Activated CD8-positive, alpha-beta memory T cell treated with anti-CD3 and anti-CD28 coated beads, Interleukin-2, amount 50 U/mL, for 24 hours (primary cell): ENCODE measurements around the gene SHMT2.

Experiments used
- DNase-seq: peaks from one replicate; pipeline ENCODE4 v3.0.0-alpha.2; 2020; ENCODE audit errors: extremely low read depth

SHMT2 gene

DNA sequence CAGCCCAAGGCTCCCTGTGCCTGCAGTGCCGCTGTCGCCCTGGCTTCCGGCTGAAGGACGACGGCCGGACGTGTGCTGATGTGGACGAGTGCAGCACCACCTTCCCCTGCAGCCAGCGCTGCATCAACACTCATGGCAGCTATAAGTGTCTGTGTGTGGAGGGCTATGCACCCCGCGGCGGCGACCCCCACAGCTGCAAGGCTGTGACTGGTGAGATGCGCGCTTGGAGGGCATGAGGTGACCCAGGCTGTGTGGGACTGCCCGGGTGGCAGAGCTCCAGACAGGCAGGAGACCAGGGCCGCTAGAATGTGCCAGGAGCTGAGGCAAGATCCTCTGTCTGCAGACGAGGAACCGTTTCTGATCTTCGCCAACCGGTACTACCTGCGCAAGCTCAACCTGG lies 32.6 kb upstream of the SHMT2 start:
- DNase-seq, result no peak

GRCh38 chr12:57198329-57198728 lies 31.2 kb upstream of the SHMT2 start:
- no peak for DNase-seq

DNA sequence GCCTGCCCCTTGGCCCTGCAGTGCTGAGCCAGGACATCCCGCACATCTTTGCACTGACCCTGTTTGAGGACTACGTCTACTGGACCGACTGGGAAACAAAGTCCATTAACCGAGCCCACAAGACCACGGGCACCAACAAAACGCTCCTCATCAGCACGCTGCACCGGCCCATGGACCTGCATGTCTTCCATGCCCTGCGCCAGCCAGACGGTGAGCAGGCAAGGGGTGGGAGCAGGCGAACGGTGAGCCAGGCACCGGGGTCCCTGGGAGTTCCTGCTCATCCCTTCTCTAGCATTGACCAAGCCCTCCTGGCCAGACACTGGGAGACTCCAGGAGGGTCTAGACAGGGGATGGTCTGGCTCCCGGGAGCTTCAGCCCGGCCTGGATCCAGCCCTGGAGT lies 30.3 kb upstream of the SHMT2 start:
- DNase-seq, result no peak

DNA sequence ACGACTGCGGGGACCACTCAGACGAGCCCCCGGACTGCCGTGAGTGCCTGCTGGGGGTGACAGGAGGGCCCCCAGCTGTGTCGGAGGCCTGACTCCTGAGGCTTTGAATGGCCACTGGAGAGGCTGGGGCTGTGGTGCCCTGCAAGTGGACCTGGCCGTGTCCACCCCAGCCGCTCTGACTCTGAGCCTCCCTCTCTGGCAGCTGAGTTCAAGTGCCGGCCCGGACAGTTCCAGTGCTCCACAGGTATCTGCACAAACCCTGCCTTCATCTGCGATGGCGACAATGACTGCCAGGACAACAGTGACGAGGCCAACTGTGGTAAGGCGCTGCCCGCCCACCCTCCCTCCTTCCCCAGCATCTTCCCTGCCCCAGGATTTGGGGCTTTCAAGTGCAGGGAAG lies 29.0 kb upstream of the SHMT2 start:
- no peak for DNase-seq

GRCh38 chr12:57201219-57201618 lies 28.3 kb upstream of the SHMT2 start:
- no peak for DNase-seq

DNA sequence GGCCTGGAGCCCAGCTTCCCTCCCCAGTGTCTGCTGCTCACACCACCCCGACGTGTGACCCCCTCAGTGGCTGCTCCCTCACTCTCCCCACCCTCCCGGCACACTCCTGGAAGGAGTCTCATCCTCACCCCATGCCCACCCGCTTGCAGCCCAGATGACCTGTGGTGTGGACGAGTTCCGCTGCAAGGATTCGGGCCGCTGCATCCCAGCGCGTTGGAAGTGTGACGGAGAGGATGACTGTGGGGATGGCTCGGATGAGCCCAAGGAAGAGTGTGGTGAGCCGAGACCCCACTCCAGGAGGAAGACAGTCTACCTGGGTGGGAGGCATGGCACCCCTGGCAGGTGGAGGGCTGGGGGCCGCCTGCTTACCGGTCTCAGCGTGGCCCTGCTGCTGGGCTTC lies 27.9 kb upstream of the SHMT2 start:
- no peak for DNase-seq

GRCh38 chr12:57202321-57202720 lies 27.2 kb upstream of the SHMT2 start:
- DNase-seq, result no peak

- DNase-seq, result no peak
Measured at GRCh38 chr12:57203201-57203600, 26.3 kb upstream of the SHMT2 start.

- no peak for DNase-seq
Measured at GRCh38 chr12:57203791-57204190, 25.7 kb upstream of the SHMT2 start.

DNA sequence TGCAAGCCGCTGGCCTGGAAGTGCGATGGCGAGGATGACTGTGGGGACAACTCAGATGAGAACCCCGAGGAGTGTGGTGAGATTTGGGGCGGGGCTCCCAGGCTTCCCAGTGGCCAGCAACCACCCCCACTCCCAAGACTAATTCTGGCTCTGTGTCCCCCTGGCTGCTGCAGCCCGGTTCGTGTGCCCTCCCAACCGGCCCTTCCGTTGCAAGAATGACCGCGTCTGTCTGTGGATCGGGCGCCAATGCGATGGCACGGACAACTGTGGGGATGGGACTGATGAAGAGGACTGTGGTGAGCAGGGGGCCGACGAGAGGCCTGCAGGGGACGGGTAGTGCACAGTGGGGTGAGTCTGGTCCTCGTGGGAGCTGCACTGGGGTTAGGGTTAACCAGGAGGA lies 25.1 kb upstream of the SHMT2 start:
- no peak for DNase-seq

DNA sequence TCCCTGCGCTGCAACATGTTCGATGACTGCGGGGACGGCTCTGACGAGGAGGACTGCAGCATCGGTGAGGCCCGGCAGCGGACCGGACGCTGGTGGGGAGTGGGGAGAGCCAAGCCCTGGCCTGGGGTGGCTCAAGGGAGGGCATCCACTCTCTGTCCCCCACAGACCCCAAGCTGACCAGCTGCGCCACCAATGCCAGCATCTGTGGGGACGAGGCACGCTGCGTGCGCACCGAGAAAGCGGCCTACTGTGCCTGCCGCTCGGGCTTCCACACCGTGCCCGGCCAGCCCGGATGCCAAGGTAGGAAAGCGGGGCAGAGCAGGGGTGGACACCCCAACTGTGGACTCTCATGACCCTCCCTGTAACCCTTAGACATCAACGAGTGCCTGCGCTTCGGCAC lies 24.3 kb upstream of the SHMT2 start:
- DNase-seq, result no peak

- no peak for DNase-seq
Measured at GRCh38 chr12:57205931-57206330, 23.6 kb upstream of the SHMT2 start.

- no peak for DNase-seq
Measured at GRCh38 chr12:57207731-57208630, 21.5 kb upstream of the SHMT2 start.

DNA sequence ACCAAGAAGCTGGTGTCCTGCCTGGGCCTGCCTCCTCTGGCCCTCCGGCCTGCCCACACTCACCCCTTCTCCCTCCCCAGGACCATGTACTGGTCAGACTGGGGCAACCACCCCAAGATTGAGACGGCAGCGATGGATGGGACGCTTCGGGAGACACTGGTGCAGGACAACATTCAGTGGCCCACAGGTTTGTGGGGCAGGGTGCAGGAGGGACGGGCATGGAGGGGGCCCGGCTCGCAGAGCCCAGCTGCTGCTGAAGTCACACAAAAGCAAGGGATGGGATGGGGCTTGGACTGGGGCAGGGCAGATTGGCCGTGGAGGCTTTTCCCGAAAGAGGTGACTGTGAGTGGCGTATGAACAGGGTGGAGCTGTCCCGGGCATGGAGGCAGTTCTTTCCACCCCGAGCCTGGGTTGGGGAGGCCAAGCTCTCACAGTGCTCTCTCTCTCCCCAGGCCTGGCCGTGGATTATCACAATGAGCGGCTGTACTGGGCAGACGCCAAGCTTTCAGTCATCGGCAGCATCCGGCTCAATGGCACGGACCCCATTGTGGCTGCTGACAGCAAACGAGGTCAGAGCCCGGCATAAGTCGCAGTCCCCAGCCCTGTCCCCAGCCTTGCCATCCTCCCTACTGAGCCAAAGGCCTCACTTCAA lies 20.8 kb upstream of the SHMT2 start:
- DNase-seq, result no peak

DNA sequence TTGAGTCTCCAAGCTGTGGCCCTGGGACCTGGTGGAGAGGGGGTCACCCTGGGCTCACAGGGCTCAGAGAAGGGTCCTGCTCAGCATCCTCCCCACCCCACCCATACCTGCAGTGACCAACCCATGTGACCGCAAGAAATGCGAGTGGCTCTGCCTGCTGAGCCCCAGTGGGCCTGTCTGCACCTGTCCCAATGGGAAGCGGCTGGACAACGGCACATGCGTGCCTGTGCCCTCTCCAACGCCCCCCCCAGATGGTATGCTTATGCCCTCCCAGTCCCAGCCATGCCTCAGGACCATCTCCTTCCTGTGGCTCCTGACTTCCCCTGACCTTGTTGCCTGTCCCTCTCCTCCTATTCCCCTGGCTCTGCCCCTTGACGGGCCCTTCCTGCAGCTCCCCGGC lies 19.6 kb upstream of the SHMT2 start:
- DNase-seq, result no peak

DNA sequence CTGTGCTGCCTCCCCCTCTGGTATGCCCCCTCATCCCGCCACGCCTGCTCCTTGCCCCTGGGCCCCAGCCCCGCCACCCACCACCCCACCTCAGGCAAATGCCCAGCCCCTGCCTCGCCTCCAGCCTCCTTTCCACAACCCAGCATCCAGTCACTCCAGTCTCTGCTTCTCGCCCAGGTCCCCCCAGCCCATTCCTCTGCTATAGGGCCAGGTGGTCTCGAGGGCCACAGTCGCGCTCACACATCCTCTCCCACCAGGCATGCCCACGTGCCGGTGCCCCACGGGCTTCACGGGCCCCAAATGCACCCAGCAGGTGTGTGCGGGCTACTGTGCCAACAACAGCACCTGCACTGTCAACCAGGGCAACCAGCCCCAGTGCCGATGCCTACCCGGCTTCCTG lies 19.1 kb upstream of the SHMT2 start:
- no peak for DNase-seq

- DNase-seq, result no peak
Measured at GRCh38 chr12:57210926-57211692, 18.4 kb upstream of the SHMT2 start.

DNA sequence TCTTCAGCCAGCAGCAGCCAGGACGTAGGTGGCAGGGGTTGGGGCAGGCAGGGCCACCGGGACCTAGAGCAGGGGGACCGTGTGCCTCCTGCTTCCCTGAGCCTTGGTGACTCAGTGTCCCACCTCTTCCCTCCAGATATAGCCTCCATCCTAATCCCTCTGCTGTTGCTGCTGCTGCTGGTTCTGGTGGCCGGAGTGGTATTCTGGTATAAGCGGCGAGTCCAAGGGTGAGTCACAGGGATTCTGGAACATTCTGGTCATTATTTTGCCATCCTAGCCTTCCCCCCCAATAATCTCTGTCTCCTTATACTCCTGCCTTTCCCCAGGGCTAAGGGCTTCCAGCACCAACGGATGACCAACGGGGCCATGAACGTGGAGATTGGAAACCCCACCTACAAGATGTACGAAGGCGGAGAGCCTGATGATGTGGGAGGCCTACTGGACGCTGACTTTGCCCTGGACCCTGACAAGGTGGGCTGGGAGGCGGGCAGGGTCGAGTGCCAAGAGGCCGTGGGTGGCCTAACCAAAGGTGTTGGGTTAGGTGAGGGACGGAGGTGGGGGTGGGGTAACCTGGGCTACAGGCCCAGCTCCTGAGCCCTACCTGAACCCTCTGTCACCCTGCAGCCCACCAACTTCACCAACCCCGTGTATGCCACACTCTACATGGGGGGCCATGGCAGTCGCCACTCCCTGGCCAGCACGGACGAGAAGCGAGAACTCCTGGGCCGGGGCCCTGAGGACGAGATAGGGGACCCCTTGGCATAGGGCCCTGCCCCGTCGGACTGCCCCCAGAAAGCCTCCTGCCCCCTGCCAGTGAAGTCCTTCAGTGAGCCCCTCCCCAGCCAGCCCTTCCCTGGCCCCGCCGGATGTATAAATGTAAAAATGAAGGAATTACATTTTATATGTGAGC lies 17.5 kb upstream of the SHMT2 start:
- no peak for DNase-seq

DNA sequence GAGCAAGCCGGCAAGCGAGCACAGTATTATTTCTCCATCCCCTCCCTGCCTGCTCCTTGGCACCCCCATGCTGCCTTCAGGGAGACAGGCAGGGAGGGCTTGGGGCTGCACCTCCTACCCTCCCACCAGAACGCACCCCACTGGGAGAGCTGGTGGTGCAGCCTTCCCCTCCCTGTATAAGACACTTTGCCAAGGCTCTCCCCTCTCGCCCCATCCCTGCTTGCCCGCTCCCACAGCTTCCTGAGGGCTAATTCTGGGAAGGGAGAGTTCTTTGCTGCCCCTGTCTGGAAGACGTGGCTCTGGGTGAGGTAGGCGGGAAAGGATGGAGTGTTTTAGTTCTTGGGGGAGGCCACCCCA lies 16.8 kb upstream of the SHMT2 start:
- no peak for DNase-seq

DNA sequence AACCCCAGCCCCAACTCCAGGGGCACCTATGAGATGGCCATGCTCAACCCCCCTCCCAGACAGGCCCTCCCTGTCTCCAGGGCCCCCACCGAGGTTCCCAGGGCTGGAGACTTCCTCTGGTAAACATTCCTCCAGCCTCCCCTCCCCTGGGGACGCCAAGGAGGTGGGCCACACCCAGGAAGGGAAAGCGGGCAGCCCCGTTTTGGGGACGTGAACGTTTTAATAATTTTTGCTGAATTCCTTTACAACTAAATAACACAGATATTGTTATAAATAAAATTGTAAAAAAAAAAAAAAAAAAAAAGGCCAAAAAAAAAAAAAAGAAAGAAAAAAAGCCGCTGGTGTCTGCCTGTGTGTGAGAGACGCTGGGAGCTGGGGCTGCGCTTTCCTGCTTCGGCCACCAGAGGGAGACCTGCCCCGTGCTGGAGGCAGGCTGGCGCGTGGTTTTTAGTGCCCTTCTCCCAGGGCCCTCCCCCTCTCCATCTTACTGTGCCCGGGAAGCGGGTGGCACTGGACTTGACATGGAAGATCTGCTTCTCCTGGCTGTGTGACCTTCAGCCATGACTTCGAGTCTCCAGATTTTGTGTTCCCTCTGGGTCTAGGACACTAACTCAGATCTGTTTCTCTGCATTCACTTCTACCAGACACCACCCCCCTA lies 16.3 kb upstream of the SHMT2 start:
- peak; percentile 58 for DNase-seq

- no peak for DNase-seq
Measured at GRCh38 chr12:57213763-57214397, 15.6 kb upstream of the SHMT2 start.
